IPS-20b (cell line): ENCODE results near the gene ABR.
"Not testable (repeated sequence)": the region's sequence is repeated elsewhere in the genome, so short reads cannot be mapped to it uniquely, and the experiment has no call there.

Experiments
- H3K27ac ChIP-seq: one replicate; pipeline ENCODE4 v1.5.1; 2013; ENCODE audit warnings: low read length
- H3K27me3 ChIP-seq: 2 replicates; pipeline ENCODE4 v1.6.1; 2013; ENCODE audit warnings: mild to moderate bottlenecking, low read length, inconsistent platforms; ENCODE audit not compliant: insufficient read depth
- H3K36me3 ChIP-seq: 2 replicates; pipeline ENCODE4 v1.6.1; 2013; ENCODE audit warnings: low read depth, mild to moderate bottlenecking, inconsistent platforms, low read length, moderate library complexity; ENCODE audit not compliant: insufficient read depth
- H3K4me1 ChIP-seq: 2 replicates; pipeline ENCODE4 v1.6.1; 2013; ENCODE audit warnings: mild to moderate bottlenecking, control low read depth, inconsistent platforms, low read length, moderate library complexity; ENCODE audit not compliant: insufficient read depth
- H3K4me3 ChIP-seq: 2 replicates; pipeline ENCODE4 v1.5.1; 2013; ENCODE audit warnings: mild to moderate bottlenecking, low read length, inconsistent platforms
- H3K9ac ChIP-seq: 2 replicates; pipeline ENCODE4 v1.6.1; 2013; ENCODE audit warnings: low read depth, mild to moderate bottlenecking, inconsistent platforms, low read length, moderate library complexity
- H3K9me3 ChIP-seq: 2 replicates; pipeline ENCODE4 v1.6.1; 2013; ENCODE audit warnings: mild to moderate bottlenecking, low read depth, low read length, inconsistent platforms; ENCODE audit not compliant: insufficient read depth

The ABR gene

GRCh38 chr17:1067282-1067956, 112.4 kb downstream of the ABR start:
- no peaks in the 10 kb centered on the region for H3K4me1 ChIP-seq
- peaks cover 13% of the 10 kb centered on the region for H3K36me3 ChIP-seq
- no peaks in the 10 kb centered on the region for H3K27me3 ChIP-seq
- H3K9ac ChIP-seq: no peak overlapping the region
- no peak overlapping the region for H3K27ac ChIP-seq
- H3K4me3 ChIP-seq: no peak overlapping the region
- peaks cover 8% of the 10 kb centered on the region for H3K9me3 ChIP-seq

- H3K4me1 ChIP-seq, H3K27me3 ChIP-seq, H3K4me3 ChIP-seq, H3K9me3 ChIP-seq, H3K27ac ChIP-seq, H3K9ac ChIP-seq: not testable (repeated sequence)
- H3K36me3 ChIP-seq: peaks cover 13% of the 10 kb centered on the region
Observed at GRCh38 chr17:1065416-1065815, 114.4 kb downstream of the ABR start.

- Histone ChIP-seq H3K4me1 (no peaks in the 10 kb centered on the region), H3K27me3 (no peaks in the 10 kb centered on the region), H3K9ac (no peak overlapping the region), H3K27ac (no peak overlapping the region), H3K4me3 (no peak overlapping the region), H3K36me3 (peaks cover 10% of the 10 kb centered on the region), H3K9me3 (peaks cover 7% of the 10 kb centered on the region)
Observed at GRCh38 chr17:1060991-1061390, 118.8 kb downstream of the ABR start.

GRCh38 chr17:1059131-1059795, 120.5 kb downstream of the ABR start:
- H3K27me3 ChIP-seq: no peaks in the 10 kb centered on the region
- H3K9ac ChIP-seq: no peak overlapping the region
- H3K4me3 ChIP-seq: no peak overlapping the region
- H3K4me1 ChIP-seq: no peaks in the 10 kb centered on the region
- no peaks in the 10 kb centered on the region; the same call in 1 of the 2 replicates for H3K9me3 ChIP-seq
- H3K36me3 ChIP-seq: peaks cover 13% of the 10 kb centered on the region
- no peak overlapping the region for H3K27ac ChIP-seq

- H3K9me3 ChIP-seq: no peaks in the 10 kb centered on the region; the same call in 1 of the 2 replicates
- H3K4me3 ChIP-seq: no peak overlapping the region
- H3K9ac ChIP-seq: no peak overlapping the region
- H3K36me3 ChIP-seq: peaks cover 17% of the 10 kb centered on the region
- no peaks in the 10 kb centered on the region for H3K27me3 ChIP-seq
- H3K27ac ChIP-seq: no peak overlapping the region
- no peaks in the 10 kb centered on the region for H3K4me1 ChIP-seq
Observed at GRCh38 chr17:1058423-1059130, 121.2 kb downstream of the ABR start.

- Histone ChIP-seq H3K4me1 (no peaks in the 10 kb centered on the region), H3K9me3 (no peaks in the 10 kb centered on the region), H3K9ac (no peak overlapping the region), H3K36me3 (peaks cover 17% of the 10 kb centered on the region), H3K4me3 (no peak overlapping the region), H3K27ac (no peak overlapping the region), H3K27me3 (no peaks in the 10 kb centered on the region)
Observed at GRCh38 chr17:1056761-1057160, 123.0 kb downstream of the ABR start.

- no peaks in the 10 kb centered on the region for H3K4me1 ChIP-seq
- H3K27ac ChIP-seq: no peak overlapping the region
- no peaks in the 10 kb centered on the region for H3K27me3 ChIP-seq
- H3K9ac ChIP-seq: no peak overlapping the region
- no peak overlapping the region for H3K4me3 ChIP-seq
- no peaks in the 10 kb centered on the region for H3K9me3 ChIP-seq
- H3K36me3 ChIP-seq: peaks cover 17% of the 10 kb centered on the region
Observed at GRCh38 chr17:1055751-1056645, 123.8 kb downstream of the ABR start.

GRCh38 chr17:1055231-1055630, 124.5 kb downstream of the ABR start:
- Histone ChIP-seq H3K27me3 (no peaks in the 10 kb centered on the region), H3K4me1 (no peaks in the 10 kb centered on the region), H3K9ac (no peak overlapping the region), H3K9me3 (no peaks in the 10 kb centered on the region), H3K27ac (no peak overlapping the region), H3K36me3 (peaks cover 17% of the 10 kb centered on the region), H3K4me3 (no peak overlapping the region)

- Histone ChIP-seq H3K4me1 (no peaks in the 10 kb centered on the region), H3K36me3 (peaks cover 17% of the 10 kb centered on the region)
Observed at GRCh38 chr17:1054656-1055055, 125.1 kb downstream of the ABR start.

GRCh38 chr17:1053661-1054360, 126.0 kb downstream of the ABR start:
- H3K27ac ChIP-seq: no peak overlapping the region
- H3K27me3 ChIP-seq: no peaks in the 10 kb centered on the region
- peaks cover 16% of the 10 kb centered on the region for H3K36me3 ChIP-seq
- no peak overlapping the region for H3K4me3 ChIP-seq
- no peaks in the 10 kb centered on the region for H3K4me1 ChIP-seq
- H3K9me3 ChIP-seq: no peaks in the 10 kb centered on the region
- H3K9ac ChIP-seq: no peak overlapping the region

More at GRCh38 chr17:1054656-1055055, 125.1 kb downstream of the ABR start:
- H3K27ac ChIP-seq: no peak overlapping the region
- H3K9me3 ChIP-seq: no peaks in the 10 kb centered on the region
- no peak overlapping the region for H3K9ac ChIP-seq
- H3K4me3 ChIP-seq: no peak overlapping the region
- H3K27me3 ChIP-seq: no peaks in the 10 kb centered on the region
